PC-3 (cell line): ENCODE results near the gene AUTS2. TPM values are rescaled to one million over a fixed set of nuclear protein-coding genes. Genes with fewer than 3 reads are reported as not detected.

ENCODE experiments used
- ATAC-seq: fragments of 200-7000 bp; cut with Tn5 transposase; 2 replicates; pipeline ENCODE4 v1.9.1; 2020; ENCODE audit warnings: mild to moderate bottlenecking, moderate library complexity
- BruUV-seq: library from RNA; stranded (reverse); fragments of 400-500 nt; replicated peaks from 2 replicates; lab custom pipeline; 2021; lab: Mats Ljungman, UMichigan
- CTCF ChIA-PET: fragments of 300-600 bp; sonication (Branson Sonifier 250); formaldehyde crosslinking; loops from one replicate; lab custom pipeline; 2022; ENCODE audit warnings: antibody characterized with exemption; lab: Charles Lee
- POLR2A ChIA-PET: fragments of 300-600 bp; sonication (Branson Sonifier 250); formaldehyde crosslinking; loops from one replicate; lab custom pipeline; 2022; ENCODE audit warnings: antibody characterized with exemption; ENCODE audit not compliant: unreplicated experiment; lab: Charles Lee
- DNase-seq: peaks from one replicate; pipeline ENCODE4 v3.0.0-alpha.2; 2015
- H2AFZ ChIP-seq: fragments of 300-600 bp; sonication (generic); 2 replicates; pipeline ENCODE4 v1.6.0; 2016; ENCODE audit warnings: antibody characterized with exemption, low read length
- H3F3A ChIP-seq: fragments of 300-600 bp; sonication (generic); one replicate; pipeline ENCODE4 v1.6.0; 2017; ENCODE audit warnings: antibody characterized with exemption, low read length, control low read depth, mild to moderate bottlenecking; ENCODE audit not compliant: unreplicated experiment
- H3K27ac ChIP-seq: fragments of 300-600 bp; sonication (generic); 2 replicates; pipeline ENCODE4 v1.5.1; 2016; ENCODE audit warnings: mild to moderate bottlenecking, low read length
- H3K27me3 ChIP-seq: fragments of 300-600 bp; sonication (generic); 2 replicates; pipeline ENCODE4 v1.6.1; 2016; ENCODE audit warnings: low read length, mixed read lengths
- H3K36me3 ChIP-seq: fragments of 300-600 bp; sonication (generic); 2 replicates; pipeline ENCODE4 v1.6.1; 2016; ENCODE audit warnings: low read depth, mixed run types, low read length, mixed read lengths
- H3K4me1 ChIP-seq: fragments of 300-600 bp; sonication (generic); 2 replicates; pipeline ENCODE4 v1.5.1; 2016; ENCODE audit warnings: low read length; ENCODE audit not compliant: insufficient read depth
- H3K4me2 ChIP-seq: fragments of 300-600 bp; sonication (generic); 2 replicates; pipeline ENCODE4 v1.6.0; 2016; ENCODE audit warnings: low read length
- H3K4me3 ChIP-seq: fragments of 300-600 bp; sonication (generic); 2 replicates; pipeline ENCODE4 v1.5.1; 2016; ENCODE audit warnings: mild to moderate bottlenecking, low read length, mixed read lengths
- H3K79me2 ChIP-seq: fragments of 300-600 bp; sonication (generic); 2 replicates; pipeline ENCODE4 v1.6.1; 2017; ENCODE audit warnings: low read length, mixed read lengths
- H3K9ac ChIP-seq: fragments of 300-600 bp; sonication (generic); 2 replicates; pipeline ENCODE4 v1.6.0; 2016; ENCODE audit warnings: mild to moderate bottlenecking, low read length
- H3K9me2 ChIP-seq: fragments of 300-600 bp; sonication (generic); replicated peaks from 2 replicates; pipeline ENCODE4 v1.6.1; 2016; ENCODE audit warnings: mixed run types, low read length, mixed read lengths
- H3K9me3 ChIP-seq: fragments of 300-600 bp; sonication (generic); 2 replicates; pipeline ENCODE4 v1.6.1; 2016; ENCODE audit warnings: low read length, mixed read lengths
- H4K20me1 ChIP-seq: fragments of 300-600 bp; sonication (generic); 2 replicates; pipeline ENCODE4 v1.6.1; 2016; ENCODE audit warnings: low read length, mixed read lengths
- CTCF ChIP-seq: fragments of 300-600 bp; sonication (generic); conservative IDR thresholded peaks from 2 replicates; pipeline ENCODE4 v1.5.1; 2017; ENCODE audit warnings: antibody characterized with exemption, low read depth, mild to moderate bottlenecking, low read length
- EZH2 ChIP-seq: fragments of 300-600 bp; sonication (generic); IDR thresholded peaks from one replicate; pipeline ENCODE4 v1.6.1; 2017; ENCODE audit warnings: antibody characterized with exemption, mild to moderate bottlenecking, low read length; ENCODE audit not compliant: unreplicated experiment
- EZH2phosphoT487 ChIP-seq: fragments of 300-600 bp; sonication (generic); IDR thresholded peaks from 2 replicates; pipeline ENCODE4 v1.6.1; 2018; ENCODE audit warnings: mild to moderate bottlenecking, antibody characterized with exemption, low read length, borderline replicate concordance
- intact Hi-C: fragments of 100-400 bp; cut with micrococcal nuclease; formaldehyde crosslinking; loops from 2 replicates; pipeline ENCODE4 v1.9.0; 2023
- total RNA-seq: library from RNA; depleted of rRNA; stranded (reverse); fragments of >200 nt; gene quantifications from 2 replicates; pipeline ENCODE4 v1.2.3, GENCODE V29; 2014

Gene AUTS2
- total RNA-seq, 1 experiment from 2014 or later = not detected

- Histone ChIP-seq H3K27me3 (no peaks in the 10 kb centered on the region), H3F3A (no peaks in the 10 kb centered on the region), H2AFZ (no peak overlapping the region), H3K4me3 (no peak overlapping the region), H3K4me2 (no peak overlapping the region), H3K9ac (no peak overlapping the region), H3K9me3 (peaks cover 4% of the 10 kb centered on the region; the same call in 1 of the 2 replicates), H3K27ac (no peak overlapping the region), H4K20me1 (no peaks in the 10 kb centered on the region), H3K79me2 (no peaks in the 10 kb centered on the region), H3K4me1 (no peaks in the 10 kb centered on the region), H3K9me2 (no peaks in the 10 kb centered on the region), H3K36me3 (no peaks in the 10 kb centered on the region)
- no peak for TF ChIP-seq EZH2
- TF ChIP-seq CTCF = no peak
- no peak for TF ChIP-seq EZH2phosphoT487
- CTCF ChIA-PET = no interaction called here
- DNase-seq (no peak), ATAC-seq (no peak)
- POLR2A ChIA-PET = no interaction called here
- BruUV-seq = no TSS peak
- intact Hi-C loops = no loop called here
Observed at GRCh38 chr7:70044981-70045380, 446.7 kb downstream of the AUTS2 start.

- Histone ChIP-seq H3K79me2 (no peaks in the 10 kb centered on the region), H3K36me3 (no peaks in the 10 kb centered on the region), H3K4me3 (no peak overlapping the region), H3K27ac (no peak overlapping the region), H4K20me1 (no peaks in the 10 kb centered on the region), H3K9ac (no peak overlapping the region), H3K4me1 (no peaks in the 10 kb centered on the region), H3K27me3 (no peaks in the 10 kb centered on the region), H2AFZ (no peak overlapping the region), H3F3A (no peaks in the 10 kb centered on the region), H3K4me2 (no peak overlapping the region), H3K9me2 (no peaks in the 10 kb centered on the region), H3K9me3 (peaks cover 6% of the 10 kb centered on the region; the same call in 1 of the 2 replicates)
- CTCF ChIA-PET = no interaction called here
- ATAC-seq = no peak
- DNase-seq = no peak
- POLR2A ChIA-PET = no interaction called here
- BruUV-seq = no TSS peak
- intact Hi-C loops = no loop called here
- TF ChIP-seq CTCF (no peak), EZH2phosphoT487 (no peak), EZH2 (no peak)
Observed at GRCh38 chr7:70047384-70047783, 449.1 kb downstream of the AUTS2 start.

GRCh38 chr7:70047891-70048448 is 449.7 kb downstream of the AUTS2 start:
- no peaks in the 10 kb centered on the region for H3K4me1 ChIP-seq
- ChIA-PET CTCF (no interaction called here), POLR2A (no interaction called here)
- no peaks in the 10 kb centered on the region for H3K79me2 ChIP-seq
- no peak overlapping the region for H2AFZ ChIP-seq
- no peaks in the 10 kb centered on the region for H3F3A ChIP-seq
- DNase-seq (no peak), ATAC-seq (no peak)
- no peak overlapping the region for H3K4me3 ChIP-seq
- H3K36me3 ChIP-seq = no peaks in the 10 kb centered on the region
- H3K9ac ChIP-seq = no peak overlapping the region
- H3K9me3 ChIP-seq = peaks cover 7% of the 10 kb centered on the region; the same call in 1 of the 2 replicates
- H4K20me1 ChIP-seq = no peaks in the 10 kb centered on the region
- no peak overlapping the region for H3K4me2 ChIP-seq
- no peak overlapping the region for H3K27ac ChIP-seq
- BruUV-seq = no TSS peak
- H3K27me3 ChIP-seq = no peaks in the 10 kb centered on the region
- TF ChIP-seq CTCF (no peak), EZH2phosphoT487 (no peak), EZH2 (no peak)
- intact Hi-C loops = no loop called here
- H3K9me2 ChIP-seq = no peaks in the 10 kb centered on the region
